HCT116 (cell line): Measurements from ENCODE around the gene SLC22A4.

Experiments used
- CEBPB ChIP-seq: IDR thresholded peaks from 2 replicates; pipeline ENCODE4 v1.6.1; 2012; ENCODE audit warnings: low read depth
- EZH2 ChIP-seq: fragments of 200-600 bp; sonication (generic); IDR thresholded peaks from 2 replicates; pipeline ENCODE4 v1.6.1; 2017; ENCODE audit warnings: antibody characterized with exemption, mixed run types
- EZH2phosphoT487 ChIP-seq: fragments of 200-600 bp; IDR thresholded peaks from 2 replicates; pipeline ENCODE4 v1.6.1; 2018; ENCODE audit warnings: antibody characterized with exemption, borderline replicate concordance
- POLR2A ChIP-seq: IDR thresholded peaks from 2 replicates; pipeline ENCODE4 v1.7.0; 2011; ENCODE audit warnings: borderline replicate concordance; ENCODE audit not compliant: insufficient read depth, insufficient read length; ENCODE audit errors: extremely low read depth
- SRF ChIP-seq: IDR thresholded peaks from 2 replicates; pipeline ENCODE4 v1.6.1; 2012; ENCODE audit warnings: low read depth
- TF ChIP-seq, protein P1 (sequence below), 3 experiments: fragments of 200-600 bp in 1 of 3; sonication (generic) in 1 of 3; IDR thresholded peaks in 2 of 3; conservative IDR thresholded peaks in 1 of 3; 2 replicates each; pipeline ENCODE4 v1.5.1; 2012 to 2017; ENCODE audit warnings: low read depth in 2 of 3, low read length in 2 of 3, antibody characterized with exemption in 1 of 3, borderline replicate concordance in 1 of 3, control low read depth in 1 of 3, mild to moderate bottlenecking in 1 of 3, mixed read lengths in 1 of 3, mixed run types in 1 of 3, moderate library complexity in 1 of 3; ENCODE audit not compliant: insufficient read depth in 1 of 3

DNA sequence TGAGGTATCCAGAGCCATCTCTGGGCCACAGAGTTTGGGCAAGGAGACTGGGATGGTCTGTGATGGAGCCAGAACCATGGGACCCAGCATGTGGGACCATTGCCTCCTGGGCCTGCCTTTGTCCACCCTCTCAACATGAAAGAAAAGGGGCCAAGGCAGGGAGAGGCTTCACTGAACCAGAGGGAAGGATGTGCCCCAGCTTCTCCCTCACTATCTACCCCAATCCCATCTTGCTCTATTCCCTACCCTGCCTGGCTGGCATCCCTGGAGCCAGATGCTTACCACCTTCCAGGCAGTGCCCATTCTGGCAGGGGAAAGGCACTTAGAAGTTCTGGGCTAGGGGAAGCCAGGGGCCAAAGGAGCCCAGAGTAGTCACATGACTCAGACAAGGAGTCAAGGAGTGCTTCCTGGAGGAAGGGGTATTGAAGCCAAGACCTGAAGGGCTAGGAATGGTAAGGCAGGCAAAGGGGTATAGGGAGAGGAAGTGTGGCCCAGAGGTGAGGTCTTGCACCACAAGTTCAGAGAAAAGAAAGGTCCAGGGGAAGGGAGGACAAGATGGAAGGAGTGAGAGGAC lies 26.9 kb upstream of the SLC22A4 start:
- no peak for TF ChIP-seq POLR2A
- TF ChIP-seq, protein P1, sequence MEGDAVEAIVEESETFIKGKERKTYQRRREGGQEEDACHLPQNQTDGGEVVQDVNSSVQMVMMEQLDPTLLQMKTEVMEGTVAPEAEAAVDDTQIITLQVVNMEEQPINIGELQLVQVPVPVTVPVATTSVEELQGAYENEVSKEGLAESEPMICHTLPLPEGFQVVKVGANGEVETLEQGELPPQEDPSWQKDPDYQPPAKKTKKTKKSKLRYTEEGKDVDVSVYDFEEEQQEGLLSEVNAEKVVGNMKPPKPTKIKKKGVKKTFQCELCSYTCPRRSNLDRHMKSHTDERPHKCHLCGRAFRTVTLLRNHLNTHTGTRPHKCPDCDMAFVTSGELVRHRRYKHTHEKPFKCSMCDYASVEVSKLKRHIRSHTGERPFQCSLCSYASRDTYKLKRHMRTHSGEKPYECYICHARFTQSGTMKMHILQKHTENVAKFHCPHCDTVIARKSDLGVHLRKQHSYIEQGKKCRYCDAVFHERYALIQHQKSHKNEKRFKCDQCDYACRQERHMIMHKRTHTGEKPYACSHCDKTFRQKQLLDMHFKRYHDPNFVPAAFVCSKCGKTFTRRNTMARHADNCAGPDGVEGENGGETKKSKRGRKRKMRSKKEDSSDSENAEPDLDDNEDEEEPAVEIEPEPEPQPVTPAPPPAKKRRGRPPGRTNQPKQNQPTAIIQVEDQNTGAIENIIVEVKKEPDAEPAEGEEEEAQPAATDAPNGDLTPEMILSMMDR (IDR thresholded peaks at IDR 0.05 in 2 of 3, conservative IDR thresholded peaks at IDR 0.05 in 1 of 3; ENCODE audit: borderline replicate concordance in 1 of 3, insufficient read depth in 1 of 3, low read depth in 2 of 3, low read length in 2 of 3) = no peak
- no peak for TF ChIP-seq CEBPB
- TF ChIP-seq EZH2 = no peak
- no peak for TF ChIP-seq SRF
- no peak for TF ChIP-seq EZH2phosphoT487
